GM21447 (cell line): ENCODE results near the gene IGBP1.
A peak's percentile ranks its signal among the peaks of the same experiment; 100 is the strongest.
"Not testable (repeated sequence)": the region's sequence is repeated elsewhere in the genome, so short reads cannot be mapped to it uniquely, and the experiment has no call there.

Experiments
- ATAC-seq: cut with Tn5 transposase; IDR thresholded peaks from one replicate; pipeline ENCODE4 v1.9.1; 2021; ENCODE audit not compliant: unreplicated experiment

IGBP1 gene

DNA sequence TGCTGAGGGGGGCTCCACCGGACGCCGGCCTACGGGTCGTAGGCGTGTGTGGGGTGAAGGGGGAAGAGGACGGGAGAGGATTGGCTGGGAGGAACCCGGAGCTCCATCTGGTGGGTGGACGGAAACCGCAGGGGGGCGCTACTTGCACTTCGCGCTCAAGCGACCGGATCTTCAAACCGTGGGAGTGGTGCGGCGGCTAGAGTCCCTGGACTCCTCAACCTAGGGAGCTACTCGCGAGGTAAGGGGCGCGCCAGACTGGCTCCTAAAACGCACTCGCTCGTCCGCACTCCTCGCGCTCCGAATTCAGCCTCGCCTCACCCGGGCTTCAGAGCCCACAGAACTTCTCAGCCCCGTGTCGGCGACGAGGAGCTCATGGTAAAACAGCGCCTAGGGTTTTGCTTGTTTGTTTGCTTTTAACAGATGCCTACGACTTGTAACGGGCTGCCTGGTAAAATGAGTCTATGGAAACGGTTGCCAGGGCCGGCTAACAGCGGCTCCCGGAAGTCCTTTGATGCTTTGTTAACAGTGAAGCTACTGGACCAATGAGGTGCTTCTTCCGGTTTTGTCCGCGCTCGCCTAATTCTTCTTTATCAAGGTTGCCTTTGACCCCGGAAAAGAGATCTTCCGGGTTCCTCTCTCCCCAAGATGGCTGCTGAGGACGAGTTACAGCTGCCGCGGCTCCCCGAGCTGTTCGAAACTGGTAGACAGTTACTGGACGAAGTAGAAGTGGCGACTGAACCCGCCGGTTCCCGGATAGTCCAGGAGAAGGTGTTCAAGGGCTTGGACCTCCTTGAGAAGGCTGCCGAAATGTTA is at the start of gene IGBP1:
IGBP1 (plus strand) TSS at position 145 of the 813 bp plus-strand sequence; CDS start at position 646, 501 bp downstream.
- peak; percentile 88 for ATAC-seq

GRCh38 chrX:70084592-70085240 is 48.5 kb upstream of the IGBP1 start:
- no peak for ATAC-seq

GRCh38 chrX:70087857-70088630 is 45.2 kb upstream of the IGBP1 start:
- ATAC-seq, result no peak

DNA sequence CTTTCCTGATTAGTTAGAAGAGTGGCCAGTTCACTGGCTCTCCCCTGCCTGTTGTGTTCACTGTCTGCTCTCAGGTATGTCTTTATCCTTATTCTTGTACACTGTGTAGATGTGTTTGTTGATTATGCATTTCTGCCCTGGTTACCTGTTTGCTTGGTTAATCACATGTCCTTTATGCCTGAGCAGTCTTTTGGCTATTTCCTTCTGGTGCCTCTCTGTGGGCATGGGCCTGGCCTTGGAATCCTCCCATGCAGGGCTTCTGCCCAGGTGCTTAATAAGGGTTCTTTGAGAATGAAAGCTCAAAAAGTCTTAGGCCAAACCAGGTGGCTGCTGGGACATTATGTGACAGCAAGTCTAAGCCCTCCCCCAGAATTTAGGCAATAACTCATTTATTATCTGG is 44.5 kb upstream of the IGBP1 start:
- no peak for ATAC-seq

GRCh38 chrX:70089604-70090297 is 43.5 kb upstream of the IGBP1 start:
- no peak for ATAC-seq

GRCh38 chrX:70092247-70092646 is 41.0 kb upstream of the IGBP1 start:
- no peak for ATAC-seq

DNA sequence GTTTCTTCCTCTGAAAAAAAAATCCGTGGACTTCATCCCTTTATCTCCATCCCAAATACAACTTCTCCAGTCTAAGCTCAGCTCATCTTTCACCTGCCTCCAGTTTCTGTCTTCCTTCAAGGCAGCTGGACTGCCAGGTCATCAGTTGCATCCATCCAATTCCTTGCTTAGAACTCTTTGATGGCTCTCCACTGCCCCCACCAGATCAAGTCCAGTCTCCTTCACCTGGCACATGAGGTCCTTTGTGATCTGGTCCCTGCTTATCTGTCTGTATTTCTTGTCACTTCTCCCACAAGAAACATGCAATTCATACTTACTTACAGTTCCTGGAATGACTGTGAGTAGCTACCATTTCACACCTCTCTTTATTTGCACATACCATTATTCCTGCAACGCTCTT is 37.2 kb upstream of the IGBP1 start:
- ATAC-seq, result no peak

GRCh38 chrX:70105229-70105628 is 28.0 kb upstream of the IGBP1 start:
- ATAC-seq, result no peak

DNA sequence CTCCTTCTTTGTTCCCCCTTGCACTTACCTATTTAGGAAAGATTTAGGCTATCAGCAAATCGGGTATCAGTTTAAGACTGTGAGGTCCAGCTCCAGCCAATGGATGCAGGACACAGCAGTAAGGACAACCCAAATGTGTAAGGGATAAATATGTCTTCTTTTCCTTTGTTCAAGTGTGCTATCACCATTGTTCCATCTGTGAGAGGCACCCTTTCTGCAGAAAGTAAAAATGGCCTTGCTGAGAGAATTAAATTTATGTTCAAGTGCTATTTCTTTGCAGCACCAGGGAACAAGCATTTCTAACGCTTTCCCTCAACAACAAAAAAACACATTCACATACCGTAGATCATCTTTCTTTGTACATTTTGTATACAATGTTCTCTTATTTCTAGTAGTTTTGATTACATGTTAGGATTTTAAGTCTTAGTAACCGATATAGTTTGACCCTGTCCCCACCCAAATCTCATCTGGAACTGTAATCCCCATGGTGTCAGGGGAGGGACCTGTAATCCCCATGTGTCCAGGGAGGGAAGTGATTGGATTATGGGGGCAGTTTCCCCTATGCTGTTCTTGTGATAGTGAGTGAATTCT is 21.7 kb upstream of the IGBP1 start:
- ATAC-seq, result not testable (repeated sequence)

- ATAC-seq, result no peak
Observed at GRCh38 chrX:70117738-70118137, 15.5 kb upstream of the IGBP1 start.

DNA sequence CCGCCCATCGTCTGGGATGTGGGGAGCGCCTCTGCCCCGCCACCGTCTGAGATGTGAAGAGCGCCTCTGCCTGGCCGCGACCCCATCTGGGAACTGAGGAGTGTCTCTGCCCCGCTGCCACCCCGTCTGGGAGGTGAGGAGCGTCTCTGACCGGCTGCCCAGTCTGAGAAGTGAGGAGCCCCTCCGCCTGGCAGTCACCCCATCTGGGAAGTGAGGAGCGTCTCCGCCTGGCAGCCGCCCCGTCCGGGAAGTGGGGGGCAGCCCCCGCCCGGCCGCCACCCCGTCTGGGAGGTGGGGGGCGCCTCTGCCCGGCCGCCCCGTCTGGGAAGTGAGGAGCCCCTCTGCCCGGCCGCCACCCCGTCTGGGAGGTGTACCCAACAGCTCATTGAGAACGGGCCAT is 10.2 kb upstream of the IGBP1 start:
- ATAC-seq, result not testable (repeated sequence)

GRCh38 chrX:70124678-70125077 is 8.6 kb upstream of the IGBP1 start:
- no peak for ATAC-seq

- ATAC-seq, result no peak
Observed at GRCh38 chrX:70128071-70128470, 5.2 kb upstream of the IGBP1 start.

DNA sequence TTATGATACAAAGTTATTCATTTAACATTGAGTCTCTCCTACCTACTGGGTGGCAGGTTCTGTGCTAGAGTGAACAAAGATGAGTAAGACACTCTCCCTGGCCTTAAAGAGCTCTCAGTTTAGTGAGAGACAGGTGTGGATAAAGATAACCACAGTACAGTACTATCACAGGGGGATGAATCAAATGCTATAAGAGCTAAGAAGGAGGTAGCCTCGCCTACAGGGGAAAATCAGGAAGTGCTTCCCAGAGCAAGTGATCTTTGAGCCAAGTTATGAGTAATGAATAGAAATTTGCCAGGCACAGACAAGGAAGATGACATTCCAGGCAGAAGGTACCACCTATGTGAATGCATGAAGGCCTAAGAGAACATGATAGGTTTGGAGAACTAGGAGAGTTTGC is 3.4 kb upstream of the IGBP1 start:
- no peak for ATAC-seq

- no peak for ATAC-seq
Observed at GRCh38 chrX:70132224-70132623, 1.0 kb upstream of the IGBP1 start.

DNA sequence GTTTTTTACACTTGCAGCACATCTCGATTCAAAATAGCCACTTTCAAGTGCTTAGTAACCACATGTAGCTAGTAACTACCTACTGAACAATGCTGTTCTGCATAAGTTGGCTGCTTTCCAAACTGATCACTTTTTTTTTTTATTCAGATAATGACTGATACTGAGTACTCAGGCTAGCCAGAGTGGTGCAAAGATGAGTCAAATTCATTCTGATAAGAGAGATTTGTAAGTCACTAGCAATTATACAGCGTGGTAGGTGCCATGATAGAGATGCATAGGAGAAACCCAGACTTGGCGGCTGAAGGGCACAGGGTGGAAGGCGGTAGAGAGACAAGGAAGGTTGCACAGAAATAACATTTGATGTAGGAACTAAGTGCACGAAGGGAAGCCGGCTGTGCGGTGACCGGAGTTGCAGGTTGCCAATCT is 357 bp upstream of the IGBP1 start:
- ATAC-seq, result no peak

- no peak for ATAC-seq
Observed at GRCh38 chrX:70134116-70134477, 850 bp downstream of the IGBP1 start.

DNA sequence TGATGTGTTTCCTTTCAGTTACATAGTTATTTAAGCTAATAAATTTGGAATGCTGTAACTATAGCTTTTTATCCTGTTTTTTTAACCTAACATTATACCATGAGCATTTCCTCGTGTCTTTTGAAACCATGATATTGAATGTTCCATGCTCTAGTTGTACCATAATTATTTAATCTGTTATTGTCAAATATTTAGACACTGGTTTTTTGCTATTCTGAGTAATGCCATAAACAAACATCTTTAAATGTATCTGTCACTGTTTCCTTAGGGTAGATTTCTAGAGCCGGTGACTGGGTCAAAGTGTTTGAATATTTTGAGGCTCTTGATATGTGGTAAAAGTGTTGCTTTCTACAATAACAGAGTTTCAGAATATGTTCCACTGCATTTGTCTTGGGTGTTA is 5.4 kb downstream of the IGBP1 start:
- no peak for ATAC-seq

DNA sequence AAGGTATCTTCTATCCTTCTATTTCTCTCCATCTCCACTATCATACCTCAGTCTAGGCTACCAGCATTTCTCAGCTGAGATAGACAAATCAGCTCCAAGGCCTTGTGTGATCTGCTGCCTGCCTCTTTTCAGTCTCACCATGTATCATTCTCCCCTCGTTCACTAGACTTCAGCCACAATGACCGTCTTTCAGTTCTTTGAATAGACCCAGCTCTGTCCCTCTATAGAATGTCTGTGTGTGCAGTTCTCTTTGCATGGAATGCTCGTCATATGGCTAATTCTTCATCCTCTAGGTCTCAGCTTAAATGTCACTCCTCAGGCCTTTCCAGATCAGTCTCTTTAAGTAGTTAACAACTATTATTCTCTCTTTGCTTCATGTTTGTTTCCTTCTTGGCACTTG is 6.5 kb downstream of the IGBP1 start:
- no peak for ATAC-seq

- ATAC-seq, result no peak
Observed at GRCh38 chrX:70141373-70141772, 8.1 kb downstream of the IGBP1 start.
